GM08714 (cell line): ENCODE results near the gene KRT7.

Source experiments
- H3K4me3 ChIP-seq: fragments of 200-500 bp; sonication (Bioruptor generic); 2 replicates; pipeline ENCODE4 v1.5.1; 2014; ENCODE audit warnings: mild to moderate bottlenecking, low read length, inconsistent platforms
- ZNF274 ChIP-seq: IDR thresholded peaks from 2 replicates; pipeline ENCODE4 v1.6.1; 2012; ENCODE audit warnings: mild to moderate bottlenecking, low read depth, low read length

Gene KRT7

GRCh38 chr12:52266514-52266913 is 33.5 kb downstream of the KRT7 start:
- no peak overlapping the region for H3K4me3 ChIP-seq
- no peak for TF ChIP-seq ZNF274

GRCh38 chr12:52267266-52267665 is 34.2 kb downstream of the KRT7 start:
- TF ChIP-seq ZNF274: no peak
- no peak overlapping the region for H3K4me3 ChIP-seq

GRCh38 chr12:52267699-52268098 is 34.7 kb downstream of the KRT7 start:
- no peak for TF ChIP-seq ZNF274
- no peak overlapping the region for H3K4me3 ChIP-seq

- TF ChIP-seq ZNF274: no peak
- no peak overlapping the region for H3K4me3 ChIP-seq
These were observed 35.2 kb downstream of the KRT7 start for GRCh38 chr12:52268212-52268611.

- TF ChIP-seq ZNF274: no peak
- no peak overlapping the region for H3K4me3 ChIP-seq
These were observed 37.6 kb downstream of the KRT7 start for GRCh38 chr12:52270541-52271070.

- H3K4me3 ChIP-seq: no peak overlapping the region
- TF ChIP-seq ZNF274: no peak
These were observed 38.1 kb downstream of the KRT7 start for GRCh38 chr12:52271158-52271557.

DNA sequence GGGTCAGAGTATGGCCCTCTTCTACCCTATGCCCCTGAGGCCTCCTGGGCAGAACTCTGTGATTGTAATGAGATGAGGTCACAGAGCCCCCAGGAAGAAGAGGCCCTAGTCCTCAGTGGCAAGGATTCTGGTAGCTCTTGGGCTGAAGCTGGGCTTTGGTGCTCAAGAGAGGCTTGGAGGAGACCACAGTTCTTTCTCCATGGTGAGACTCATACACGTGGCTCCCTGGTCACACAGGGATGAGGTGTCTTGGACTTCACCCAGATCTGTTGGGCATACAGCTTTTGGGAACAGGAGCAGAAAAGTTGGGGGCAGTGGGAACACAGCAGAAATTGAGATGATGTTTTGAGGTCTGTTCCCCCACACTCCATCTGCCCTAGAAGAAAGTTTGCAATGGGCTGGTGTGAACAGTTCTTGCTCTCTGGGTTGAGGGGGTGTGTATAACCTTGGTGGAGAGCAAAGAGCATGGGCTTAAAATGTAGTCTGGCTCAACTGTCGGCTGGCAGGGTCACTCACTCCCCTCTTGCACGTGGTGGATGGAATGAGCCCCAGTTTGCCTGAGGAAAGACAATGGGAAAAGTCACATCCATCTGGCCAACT is 41.6 kb downstream of the KRT7 start, which contains the start of gene KRT86:
KRT86 (plus strand) TSS at position 125 of the 600 bp plus-strand sequence. CDS start 27,272 bp downstream, outside the sequence.
- TF ChIP-seq ZNF274: no peak
- no peak within 1 kb of the TSS for H3K4me3 ChIP-seq

- H3K4me3 ChIP-seq: no peak overlapping the region
- no peak for TF ChIP-seq ZNF274
These were observed 42.6 kb downstream of the KRT7 start for GRCh38 chr12:52275686-52276085.

DNA sequence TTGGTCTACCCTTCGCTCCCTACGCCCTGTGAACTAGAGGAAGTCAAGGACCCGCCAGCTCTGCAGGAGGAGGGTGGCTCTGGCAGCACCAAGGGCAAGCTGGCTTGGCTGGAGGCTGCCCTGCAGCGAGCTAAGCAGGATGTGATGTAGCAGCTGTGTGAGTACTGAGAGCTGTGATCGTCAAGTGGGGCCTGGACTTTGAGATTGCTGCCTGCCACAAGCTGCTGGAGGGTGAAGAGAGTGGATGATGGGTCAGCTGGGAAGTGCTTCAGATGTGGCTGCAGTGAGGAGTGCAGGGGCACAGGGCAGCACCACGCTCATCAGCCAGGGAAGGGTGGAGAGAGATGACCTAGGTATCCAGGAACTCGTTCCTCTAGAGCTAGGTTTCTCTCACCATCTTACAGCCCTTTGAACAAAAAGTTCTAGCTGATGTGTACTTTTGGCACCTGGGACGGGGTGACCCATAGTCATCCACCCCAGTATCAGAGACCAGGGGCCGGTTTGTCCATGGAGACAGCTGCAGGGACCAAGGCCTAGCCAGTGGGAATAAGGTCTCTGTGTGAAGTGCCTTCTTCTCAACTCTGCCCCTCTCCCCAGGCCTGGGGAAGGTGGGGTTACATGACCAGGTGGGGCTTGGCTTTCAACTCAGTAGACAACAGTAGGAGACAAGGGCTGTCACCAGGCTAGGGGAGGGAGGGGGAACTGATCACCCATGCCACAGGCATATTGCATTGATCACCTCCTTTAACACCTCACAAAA is 44.6 kb downstream of the KRT7 start:
- no peak overlapping the region for H3K4me3 ChIP-seq
- TF ChIP-seq ZNF274: no peak

DNA sequence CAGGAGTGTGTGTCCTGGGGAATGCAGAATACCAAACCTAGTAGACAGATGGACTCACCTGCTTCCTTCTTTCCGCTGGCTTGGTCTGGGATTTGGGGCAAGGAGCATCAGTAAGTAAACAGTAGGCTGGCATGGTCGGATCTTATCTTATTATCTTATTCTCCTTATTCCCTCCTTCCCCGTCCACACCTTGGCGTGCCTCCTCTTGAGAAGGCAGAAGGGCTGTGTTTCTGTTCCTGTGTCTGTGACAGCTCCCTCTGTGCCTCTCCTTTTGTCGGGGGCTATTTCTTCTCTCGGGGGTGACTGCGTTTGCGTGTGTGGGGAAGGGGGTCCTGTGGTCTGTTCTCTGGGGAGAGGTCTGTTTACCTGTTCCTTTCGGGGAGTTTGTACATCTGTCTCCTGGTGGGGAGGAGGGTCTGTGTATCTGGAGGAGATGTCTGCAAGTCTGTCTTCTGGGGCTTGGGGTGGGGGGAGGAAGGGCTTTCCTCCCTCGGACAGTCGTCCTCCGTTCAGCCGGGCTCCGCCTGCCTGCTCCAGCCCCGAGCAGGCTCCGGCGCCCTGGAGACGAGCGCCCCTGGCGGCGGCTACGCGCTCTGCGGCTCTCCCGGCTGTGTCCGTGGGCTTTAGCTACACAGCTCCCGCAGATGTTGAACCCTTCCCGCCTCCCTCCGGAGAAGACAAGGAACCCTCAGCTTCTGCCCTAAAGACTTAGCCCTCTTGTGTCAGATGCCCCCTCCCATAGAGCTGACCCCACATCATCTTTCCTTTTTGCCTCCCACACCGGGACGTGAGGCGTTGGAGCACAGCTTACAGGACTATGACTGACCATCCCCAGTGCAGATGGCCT is 45.8 kb downstream of the KRT7 start:
- H3K4me3 ChIP-seq: no peak overlapping the region
- no peak for TF ChIP-seq ZNF274

DNA sequence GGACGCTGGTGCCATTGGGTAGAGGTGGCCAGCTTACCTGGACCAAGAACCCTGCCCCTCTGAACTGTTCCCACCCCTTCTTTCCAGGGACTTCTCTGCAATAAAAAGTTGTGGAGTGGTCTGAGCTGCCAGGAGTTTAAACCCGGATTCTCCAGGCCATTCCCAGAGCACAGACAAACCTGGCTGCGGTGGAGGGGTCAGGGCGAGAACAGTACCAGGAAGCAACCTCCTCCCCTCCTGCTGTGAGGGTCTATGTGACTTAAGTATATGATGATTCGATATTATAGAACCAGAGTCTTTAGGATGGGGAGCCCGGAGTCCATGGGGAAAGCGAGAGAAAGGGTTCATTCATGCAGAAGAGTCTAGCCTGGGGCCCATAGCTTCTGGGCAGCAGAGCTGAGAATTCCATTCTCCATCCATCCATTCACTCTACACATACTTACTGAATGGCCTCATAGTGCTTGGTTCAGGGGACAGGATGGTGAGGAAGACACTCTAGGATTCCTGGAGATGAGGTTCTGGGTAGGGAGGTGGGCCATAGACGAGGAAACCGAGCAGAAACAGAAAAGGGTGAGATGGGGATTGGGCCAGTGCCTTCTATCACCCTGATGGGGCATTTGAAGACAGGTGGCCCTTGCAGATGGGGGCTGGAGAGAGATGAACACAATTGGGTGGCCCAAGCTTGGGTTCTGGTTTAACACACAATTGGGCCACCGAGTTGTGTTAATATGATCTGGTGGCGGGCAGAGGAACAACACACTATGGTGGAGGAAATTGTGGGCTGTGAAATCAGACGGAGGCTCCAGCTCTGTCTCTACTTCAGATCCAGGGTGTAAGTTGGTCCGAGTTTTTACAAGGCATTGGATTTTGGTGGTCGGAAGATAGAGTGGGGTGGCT is 46.6 kb downstream of the KRT7 start:
- no peak for TF ChIP-seq ZNF274
- H3K4me3 ChIP-seq: no peak overlapping the region

- no peak overlapping the region for H3K4me3 ChIP-seq
- TF ChIP-seq ZNF274: no peak
These were observed 47.3 kb downstream of the KRT7 start for GRCh38 chr12:52280319-52280795.
